ENCODE results near the gene ZBP1.

Gene ZBP1

GRCh38 chr20:57619051-57619831 is 985 bp downstream of the ZBP1 start:
- Histone ChIP-seq H3K79me2 (ENCODE audit: insufficient read depth, low read length) (no peaks in the 10 kb centered on the region), H3K4me3 (ENCODE audit: low read length, poor library complexity, severe bottlenecking) (peak overlapping the region; percentile 70), H3K9me2 (replicated peaks; ENCODE audit: low read depth, low read length) (no peaks in the 10 kb centered on the region), H3F3A (ENCODE audit: low read depth) (0 out of 2 replicates have a peak, but pooled peaks cover 5% of the 10 kb centered on the region), H3K9me3 (ENCODE audit: insufficient read depth, low read depth, low read length) (no peaks in the 10 kb centered on the region), H3K9ac (ENCODE audit: low read depth, low read length, poor library complexity, severe bottlenecking) (peak overlapping the region; percentile 57), H3K4me1 (ENCODE audit: insufficient read depth, low read length, poor library complexity, severe bottlenecking) (peaks cover 34% of the 10 kb centered on the region), H2AFZ (ENCODE audit: low read length) (peak overlapping the region; percentile 56), H4K20me1 (ENCODE audit: insufficient read depth, low read length, poor library complexity, severe bottlenecking) (no peaks in the 10 kb centered on the region), H3K27me3 (ENCODE audit: insufficient read depth, low read length, poor library complexity, severe bottlenecking) (peaks cover 40% of the 10 kb centered on the region), H3K36me3 (ENCODE audit: insufficient read depth, low read length) (no peaks in the 10 kb centered on the region), H3K4me2 (ENCODE audit: low read depth, low read length, poor library complexity, severe bottlenecking) (peak overlapping the region; percentile 72)
- no peak for TF ChIP-seq EZH2phosphoT487 (IDR thresholded peaks at IDR 0.05; ENCODE audit: borderline replicate concordance)
- TF ChIP-seq, protein P1, sequence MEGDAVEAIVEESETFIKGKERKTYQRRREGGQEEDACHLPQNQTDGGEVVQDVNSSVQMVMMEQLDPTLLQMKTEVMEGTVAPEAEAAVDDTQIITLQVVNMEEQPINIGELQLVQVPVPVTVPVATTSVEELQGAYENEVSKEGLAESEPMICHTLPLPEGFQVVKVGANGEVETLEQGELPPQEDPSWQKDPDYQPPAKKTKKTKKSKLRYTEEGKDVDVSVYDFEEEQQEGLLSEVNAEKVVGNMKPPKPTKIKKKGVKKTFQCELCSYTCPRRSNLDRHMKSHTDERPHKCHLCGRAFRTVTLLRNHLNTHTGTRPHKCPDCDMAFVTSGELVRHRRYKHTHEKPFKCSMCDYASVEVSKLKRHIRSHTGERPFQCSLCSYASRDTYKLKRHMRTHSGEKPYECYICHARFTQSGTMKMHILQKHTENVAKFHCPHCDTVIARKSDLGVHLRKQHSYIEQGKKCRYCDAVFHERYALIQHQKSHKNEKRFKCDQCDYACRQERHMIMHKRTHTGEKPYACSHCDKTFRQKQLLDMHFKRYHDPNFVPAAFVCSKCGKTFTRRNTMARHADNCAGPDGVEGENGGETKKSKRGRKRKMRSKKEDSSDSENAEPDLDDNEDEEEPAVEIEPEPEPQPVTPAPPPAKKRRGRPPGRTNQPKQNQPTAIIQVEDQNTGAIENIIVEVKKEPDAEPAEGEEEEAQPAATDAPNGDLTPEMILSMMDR (conservative IDR thresholded peaks at IDR 0.05; ENCODE audit: low read length): 0 out of 2 replicates have a peak, but pooled peaks have one; percentile 19

DNA sequence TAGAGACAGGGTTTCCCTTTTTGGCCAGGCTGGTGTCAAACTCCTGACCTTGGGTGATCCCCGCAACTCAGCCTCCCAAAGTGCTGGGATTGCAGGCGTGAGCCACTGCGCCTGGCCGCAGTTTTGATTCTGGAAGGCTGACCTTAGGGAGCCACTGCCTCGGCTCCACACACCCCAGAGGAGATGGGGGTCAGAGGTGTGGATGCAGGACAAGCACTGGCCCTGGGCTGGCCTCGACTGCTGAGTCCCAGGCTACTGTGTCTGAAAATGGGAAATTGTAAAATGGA is 1.5 kb downstream of the ZBP1 start:
- no peaks in the 10 kb centered on the region for H4K20me1 ChIP-seq (ENCODE audit: insufficient read depth, low read length, poor library complexity, severe bottlenecking)
- peak overlapping the region; percentile 72 for H3K4me2 ChIP-seq (ENCODE audit: low read depth, low read length, poor library complexity, severe bottlenecking)
- H3K27me3 ChIP-seq (ENCODE audit: insufficient read depth, low read length, poor library complexity, severe bottlenecking): peaks cover 40% of the 10 kb centered on the region
- no peaks in the 10 kb centered on the region for H3K36me3 ChIP-seq (ENCODE audit: insufficient read depth, low read length)
- H3K9ac ChIP-seq (ENCODE audit: low read depth, low read length, poor library complexity, severe bottlenecking): peak overlapping the region; percentile 57
- peaks cover 34% of the 10 kb centered on the region for H3K4me1 ChIP-seq (ENCODE audit: insufficient read depth, low read length, poor library complexity, severe bottlenecking)
- TF ChIP-seq, protein P1 (conservative IDR thresholded peaks at IDR 0.05; ENCODE audit: low read length): no peak
- no peak for TF ChIP-seq EZH2phosphoT487 (IDR thresholded peaks at IDR 0.05; ENCODE audit: borderline replicate concordance)
- no peaks in the 10 kb centered on the region for H3K9me2 ChIP-seq (replicated peaks; ENCODE audit: low read depth, low read length)
- no peaks in the 10 kb centered on the region for H3K9me3 ChIP-seq (ENCODE audit: insufficient read depth, low read depth, low read length)
- 0 out of 2 replicates have a peak, but pooled peaks cover 5% of the 10 kb centered on the region for H3F3A ChIP-seq (ENCODE audit: low read depth)
- no peaks in the 10 kb centered on the region for H3K79me2 ChIP-seq (ENCODE audit: insufficient read depth, low read length)
- H2AFZ ChIP-seq (ENCODE audit: low read length): peak overlapping the region; percentile 56
- peak overlapping the region; percentile 70 for H3K4me3 ChIP-seq (ENCODE audit: low read length, poor library complexity, severe bottlenecking)

DNA sequence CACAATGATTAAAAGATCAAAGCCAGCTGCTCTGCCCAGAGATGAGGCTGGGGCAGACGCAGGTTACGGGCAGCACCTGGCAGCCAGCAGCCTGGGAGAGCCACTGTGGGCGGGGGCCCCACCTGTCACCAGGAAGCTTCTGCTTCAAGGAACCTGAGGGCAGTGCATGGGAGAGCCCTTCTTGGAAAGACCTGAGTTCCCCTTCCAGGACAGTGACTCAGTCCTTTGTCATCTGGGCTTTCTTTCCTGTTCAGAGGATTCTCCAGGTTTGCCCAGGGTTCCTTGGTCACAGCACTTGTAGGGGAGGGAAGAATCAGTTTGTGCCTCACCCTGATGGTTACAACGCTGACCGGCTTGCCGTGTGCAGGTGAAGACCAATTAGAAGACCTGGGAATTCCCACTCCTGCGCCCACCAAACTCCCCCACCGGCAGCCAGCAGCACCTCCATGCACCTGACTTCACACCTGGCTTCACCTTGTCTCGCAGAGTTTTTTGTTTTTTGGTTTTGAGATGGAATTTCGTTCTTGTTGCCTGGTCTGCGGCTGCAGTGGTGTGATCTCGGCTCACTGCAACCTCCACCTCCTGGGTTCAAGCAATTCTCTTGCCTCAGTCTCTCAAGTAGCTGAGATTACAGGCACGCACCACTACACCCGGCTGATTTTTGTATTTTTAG is 2.0 kb downstream of the ZBP1 start:
- Histone ChIP-seq H3K9ac (ENCODE audit: low read depth, low read length, poor library complexity, severe bottlenecking) (peak overlapping the region; percentile 57), H2AFZ (ENCODE audit: low read length) (no peak overlapping the region; the same call in 1 of the 2 replicates)
- no peak for TF ChIP-seq EZH2phosphoT487 (IDR thresholded peaks at IDR 0.05; ENCODE audit: borderline replicate concordance)
- TF ChIP-seq, protein P1 (conservative IDR thresholded peaks at IDR 0.05; ENCODE audit: low read length): no peak

More for the DNA sequence above, 2.0 kb downstream of the ZBP1 start:
- H3K9me3 ChIP-seq (ENCODE audit: insufficient read depth, low read depth, low read length): no peaks in the 10 kb centered on the region
- peak overlapping the region; percentile 70 for H3K4me3 ChIP-seq (ENCODE audit: low read length, poor library complexity, severe bottlenecking)
- peaks cover 40% of the 10 kb centered on the region for H3K27me3 ChIP-seq (ENCODE audit: insufficient read depth, low read length, poor library complexity, severe bottlenecking)
- H3K36me3 ChIP-seq (ENCODE audit: insufficient read depth, low read length): no peaks in the 10 kb centered on the region
- no peaks in the 10 kb centered on the region for H3K79me2 ChIP-seq (ENCODE audit: insufficient read depth, low read length)
- H3K9me2 ChIP-seq (replicated peaks; ENCODE audit: low read depth, low read length): no peaks in the 10 kb centered on the region
- H3K4me2 ChIP-seq (ENCODE audit: low read depth, low read length, poor library complexity, severe bottlenecking): peak overlapping the region; percentile 72
- H4K20me1 ChIP-seq (ENCODE audit: insufficient read depth, low read length, poor library complexity, severe bottlenecking): no peaks in the 10 kb centered on the region
- H3K4me1 ChIP-seq (ENCODE audit: insufficient read depth, low read length, poor library complexity, severe bottlenecking): peaks cover 34% of the 10 kb centered on the region
- H3F3A ChIP-seq (ENCODE audit: low read depth): 0 out of 2 replicates have a peak, but pooled peaks cover 5% of the 10 kb centered on the region

Measured in Loucy (cell line).